Left ventricle myocardium inferior (tissue), 1 donor: ENCODE data around the gene ASIC4. TPM values are rescaled to one million over a fixed set of nuclear protein-coding genes. Genes with fewer than 3 reads are reported as not detected.
A peak's percentile ranks its signal among the peaks of the same experiment; 100 is the strongest.

Experiments
- DNase-seq: peaks from one replicate; pipeline ENCODE4 v3.0.0-alpha.2; 2020
- H3K27ac ChIP-seq: fragments of 200-600 bp; replicated peaks from 2 replicates; pipeline ENCODE4 v1.8.0; 2021
- H3K27me3 ChIP-seq: fragments of 200-600 bp; 2 replicates; pipeline ENCODE4 v1.8.0; 2021; ENCODE audit warnings: low read depth
- H3K36me3 ChIP-seq: fragments of 200-600 bp; 2 replicates; pipeline ENCODE4 v1.8.0; 2021
- H3K4me1 ChIP-seq: fragments of 200-600 bp; 2 replicates; pipeline ENCODE4 v1.8.0; 2021
- H3K4me3 ChIP-seq: fragments of 200-600 bp; 2 replicates; pipeline ENCODE4 v1.8.0; 2021; ENCODE audit warnings: mild to moderate bottlenecking, moderate library complexity
- H3K9me3 ChIP-seq: fragments of 200-600 bp; replicated peaks from 2 replicates; pipeline ENCODE4 v1.8.0; 2021
- intact Hi-C: fragments of 100-400 bp; cut with micrococcal nuclease; formaldehyde crosslinking; loops from one replicate; pipeline ENCODE4 v1.11.0; 2022
- microRNA-seq: library from miRNA; unstranded; fragments of <30 nt; microRNA quantifications from one replicate; pipeline ENCODE4 v1.2.0, GENCODE V29; 2020
- total RNA-seq: library from RNA; stranded (reverse); fragmentation: NEBNext Ultra II Directional; extraction: Animal tissue kit (Norgen Biotek cat#: 25700); gene quantifications from one replicate; pipeline ENCODE4 v1.2.1, GENCODE V29; 2021
- TF ChIP-seq, protein P1 (sequence below): fragments of 200-600 bp; IDR thresholded peaks from 2 replicates; pipeline ENCODE4 v1.8.0; 2021; ENCODE audit warnings: antibody characterized with exemption, mild to moderate bottlenecking, borderline replicate concordance
- donor health status: DM: no; HTN: yes; CAD: no; lungs with severe emphysema.

Gene ASIC4
- total RNA-seq, 1 donor from 2014 or later, result not detected

DNA sequence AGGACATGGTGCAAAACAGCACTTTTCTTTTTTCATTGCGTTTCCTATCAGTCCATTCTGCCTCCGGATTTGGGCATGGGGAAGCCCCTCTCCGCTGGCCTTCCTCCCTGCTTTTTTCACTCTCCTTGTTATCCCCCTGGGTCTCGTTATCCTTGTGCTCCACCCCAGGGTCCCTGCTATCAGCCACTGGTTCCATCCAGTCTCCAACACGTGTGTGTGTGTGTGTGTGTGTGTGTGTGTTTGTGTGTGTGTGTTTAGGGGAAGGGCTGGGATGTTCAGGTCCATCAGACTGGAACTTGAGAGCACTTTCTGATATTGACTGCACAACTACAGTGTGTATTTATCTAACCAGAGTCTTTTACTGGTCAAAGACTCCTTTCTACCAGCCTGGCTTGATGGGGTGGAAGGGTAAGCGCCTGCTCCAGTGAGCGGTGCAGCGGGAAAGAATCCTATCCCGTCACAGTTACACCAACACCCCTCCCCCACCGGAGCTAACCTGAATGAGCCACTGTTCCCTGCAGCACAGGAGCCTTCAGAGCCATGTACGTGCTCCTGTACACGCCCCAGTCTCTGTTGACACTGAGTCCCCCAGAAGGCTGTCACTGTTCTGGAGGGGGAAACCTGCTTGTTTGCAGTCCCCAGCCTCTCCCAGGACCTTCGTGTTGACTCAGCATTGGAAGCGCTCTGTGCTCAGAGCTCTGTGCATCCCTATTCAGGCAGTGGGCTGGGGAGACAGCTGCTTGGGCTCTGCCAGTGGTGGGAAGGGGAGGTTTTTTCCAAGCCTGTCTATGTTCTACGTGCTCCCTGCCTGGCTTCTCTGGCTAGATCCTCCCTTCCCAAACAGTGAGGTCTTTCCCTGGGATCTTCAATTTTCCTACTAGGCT, 62.5 kb downstream of the ASIC4 start:
- no peaks in the 10 kb centered on the region for H3K9me3 ChIP-seq
- H3K27ac ChIP-seq, result no peak overlapping the region
- no peak overlapping the region for H3K4me3 ChIP-seq
- peaks cover 40% of the 10 kb centered on the region for H3K27me3 ChIP-seq
- DNase-seq, result no peak
- TF ChIP-seq, protein P1, sequence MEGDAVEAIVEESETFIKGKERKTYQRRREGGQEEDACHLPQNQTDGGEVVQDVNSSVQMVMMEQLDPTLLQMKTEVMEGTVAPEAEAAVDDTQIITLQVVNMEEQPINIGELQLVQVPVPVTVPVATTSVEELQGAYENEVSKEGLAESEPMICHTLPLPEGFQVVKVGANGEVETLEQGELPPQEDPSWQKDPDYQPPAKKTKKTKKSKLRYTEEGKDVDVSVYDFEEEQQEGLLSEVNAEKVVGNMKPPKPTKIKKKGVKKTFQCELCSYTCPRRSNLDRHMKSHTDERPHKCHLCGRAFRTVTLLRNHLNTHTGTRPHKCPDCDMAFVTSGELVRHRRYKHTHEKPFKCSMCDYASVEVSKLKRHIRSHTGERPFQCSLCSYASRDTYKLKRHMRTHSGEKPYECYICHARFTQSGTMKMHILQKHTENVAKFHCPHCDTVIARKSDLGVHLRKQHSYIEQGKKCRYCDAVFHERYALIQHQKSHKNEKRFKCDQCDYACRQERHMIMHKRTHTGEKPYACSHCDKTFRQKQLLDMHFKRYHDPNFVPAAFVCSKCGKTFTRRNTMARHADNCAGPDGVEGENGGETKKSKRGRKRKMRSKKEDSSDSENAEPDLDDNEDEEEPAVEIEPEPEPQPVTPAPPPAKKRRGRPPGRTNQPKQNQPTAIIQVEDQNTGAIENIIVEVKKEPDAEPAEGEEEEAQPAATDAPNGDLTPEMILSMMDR, result no peak
- intact Hi-C loops, result no loop called here
- H3K4me1 ChIP-seq, result peaks cover 9% of the 10 kb centered on the region
- no peaks in the 10 kb centered on the region for H3K36me3 ChIP-seq

DNA sequence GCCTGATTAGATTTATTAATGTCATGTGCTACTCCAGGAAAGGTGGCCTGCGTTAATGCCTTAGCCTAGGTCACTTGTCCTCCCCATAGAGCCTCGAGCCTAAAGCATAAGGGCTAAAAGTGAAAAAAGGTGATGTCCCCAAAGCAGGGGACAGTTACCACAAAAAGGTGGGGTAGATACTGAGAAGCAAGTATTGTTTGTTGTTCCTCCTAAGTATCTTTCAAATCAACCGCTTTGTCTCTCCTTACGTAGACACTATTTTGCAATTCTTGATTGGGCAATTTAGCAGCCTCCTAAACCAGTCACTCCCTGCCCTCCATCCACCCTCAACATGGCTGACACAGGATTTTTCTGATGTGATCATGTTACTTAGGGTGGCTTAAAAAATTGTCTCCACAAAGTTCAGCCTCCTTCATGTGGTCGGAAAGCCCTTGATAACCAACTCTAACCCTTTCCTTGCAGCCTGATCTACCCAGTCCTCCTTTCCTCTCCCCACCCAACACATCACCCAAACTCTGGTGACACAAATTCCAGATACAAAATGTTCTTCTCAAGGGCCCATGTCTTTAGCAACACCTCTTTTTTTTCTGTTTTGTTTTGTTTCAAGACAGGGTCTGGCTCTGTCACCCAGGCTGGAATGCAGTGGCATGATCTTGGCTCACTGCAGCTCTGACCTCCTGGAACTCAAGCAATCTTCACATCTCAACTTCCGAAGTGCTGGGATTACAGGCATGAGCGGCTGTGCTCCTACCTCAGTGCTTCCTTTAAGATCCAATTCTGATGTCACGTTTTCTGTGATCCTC, 64.7 kb downstream of the ASIC4 start:
- peaks cover 4% of the 10 kb centered on the region for H3K4me1 ChIP-seq
- intact Hi-C loops, result no loop called here
- H3K9me3 ChIP-seq, result no peaks in the 10 kb centered on the region
- H3K27me3 ChIP-seq, result peaks cover 28% of the 10 kb centered on the region
- TF ChIP-seq, protein P1, result no peak
- no peak overlapping the region for H3K4me3 ChIP-seq
- no peak for DNase-seq
- H3K36me3 ChIP-seq, result no peaks in the 10 kb centered on the region
- H3K27ac ChIP-seq, result no peak overlapping the region

DNA sequence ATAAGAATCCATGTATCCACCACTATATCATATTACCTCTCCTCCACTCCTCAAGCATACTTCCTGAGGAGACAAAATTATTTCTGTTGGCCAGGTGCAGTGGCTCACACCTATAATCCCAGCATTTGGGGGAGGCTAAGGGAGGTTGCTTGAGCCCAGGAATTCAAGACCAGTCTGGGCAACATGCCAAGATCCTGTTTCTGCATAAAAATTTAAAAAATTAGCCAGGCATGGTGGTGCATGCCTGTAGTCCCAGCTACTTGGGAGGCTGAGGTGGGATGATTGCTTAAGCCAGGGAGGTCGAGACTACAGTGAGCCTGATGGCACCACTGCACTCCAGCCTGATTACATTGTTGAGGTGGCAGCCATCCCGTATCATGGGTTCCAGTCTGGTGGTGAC, 67.1 kb downstream of the ASIC4 start:
- intact Hi-C loops, result no loop called here
- TF ChIP-seq, protein P1, result no peak
- no peaks in the 10 kb centered on the region for H3K9me3 ChIP-seq

More for the DNA sequence above, 67.1 kb downstream of the ASIC4 start:
- no peaks in the 10 kb centered on the region for H3K36me3 ChIP-seq
- H3K27me3 ChIP-seq, result peaks cover 23% of the 10 kb centered on the region
- no peak overlapping the region for H3K4me3 ChIP-seq
- no peak for DNase-seq
- no peak overlapping the region for H3K27ac ChIP-seq
- H3K4me1 ChIP-seq, result peaks cover 4% of the 10 kb centered on the region

Small RNA genes lying within 50 kb of the gene (microRNA-seq; reads per million reads assigned to microRNA genes)
- gene MIR3132, result 5.0 reads per million, percentile 13 among the genes with 10 or more reads in this experiment

Other genes starting within 250 kb of the ASIC4 start
- 77.5 TPM for gene DNAJB2, start 235.1 kb upstream of the ASIC4 start, total RNA-seq
- 0.11 TPM for gene PTPRN, start 205.1 kb upstream of the ASIC4 start, total RNA-seq
- gene RESP18, start 181.7 kb upstream of the ASIC4 start, total RNA-seq, result not detected
- 73.0 TPM for gene DNPEP, start 126.6 kb upstream of the ASIC4 start, total RNA-seq
- gene DES, start 96.1 kb upstream of the ASIC4 start, total RNA-seq, result 15,954 TPM
- gene SPEG, start 79.6 kb upstream of the ASIC4 start, total RNA-seq, result 145 TPM
- gene GMPPA, start 15.6 kb upstream of the ASIC4 start, total RNA-seq, result 22.0 TPM
- 104 TPM for gene CHPF, start 29.3 kb downstream of the ASIC4 start, total RNA-seq
- gene TMEM198, start 29.5 kb downstream of the ASIC4 start, total RNA-seq, result 2.5 TPM
- 208 TPM for gene OBSL1, start 57.1 kb downstream of the ASIC4 start, total RNA-seq
- gene INHA, start 57.8 kb downstream of the ASIC4 start, total RNA-seq, result 2.4 TPM
- 15.9 TPM for gene STK11IP, start 83.4 kb downstream of the ASIC4 start, total RNA-seq
- gene SLC4A3, start 113.1 kb downstream of the ASIC4 start, total RNA-seq, result 426 TPM